Right ventricle myocardium superior (tissue), 1 donor: ENCODE data around the gene CAD. TPM values are rescaled to one million over a fixed set of nuclear protein-coding genes. Genes with fewer than 3 reads are reported as not detected.

Experiments used
- ATAC-seq: fragments of 200-7000 bp; cut with Tn5 transposase; one replicate; pipeline ENCODE4 v1.9.1; 2020; ENCODE audit warnings: mild to moderate bottlenecking; ENCODE audit not compliant: poor library complexity
- DNase-seq: peaks from one replicate; pipeline ENCODE4 v3.0.0-alpha.2; 2020
- intact Hi-C: fragments of 100-400 bp; cut with DNase I; formaldehyde crosslinking; loops from one replicate; pipeline ENCODE4 v1.11.2; 2022
- total RNA-seq: library from RNA; stranded (reverse); fragmentation: NEBNext Ultra II Directional; extraction: Animal tissue kit (Norgen Biotek cat#: 25700); gene quantifications from one replicate; pipeline ENCODE4 v1.2.1, GENCODE V29; 2021
- donor health status: DM: no; HTN: yes; CAD: no; lungs with severe emphysema.

Gene CAD
- total RNA-seq, 1 donor from 2014 or later = 8.6 TPM

DNA sequence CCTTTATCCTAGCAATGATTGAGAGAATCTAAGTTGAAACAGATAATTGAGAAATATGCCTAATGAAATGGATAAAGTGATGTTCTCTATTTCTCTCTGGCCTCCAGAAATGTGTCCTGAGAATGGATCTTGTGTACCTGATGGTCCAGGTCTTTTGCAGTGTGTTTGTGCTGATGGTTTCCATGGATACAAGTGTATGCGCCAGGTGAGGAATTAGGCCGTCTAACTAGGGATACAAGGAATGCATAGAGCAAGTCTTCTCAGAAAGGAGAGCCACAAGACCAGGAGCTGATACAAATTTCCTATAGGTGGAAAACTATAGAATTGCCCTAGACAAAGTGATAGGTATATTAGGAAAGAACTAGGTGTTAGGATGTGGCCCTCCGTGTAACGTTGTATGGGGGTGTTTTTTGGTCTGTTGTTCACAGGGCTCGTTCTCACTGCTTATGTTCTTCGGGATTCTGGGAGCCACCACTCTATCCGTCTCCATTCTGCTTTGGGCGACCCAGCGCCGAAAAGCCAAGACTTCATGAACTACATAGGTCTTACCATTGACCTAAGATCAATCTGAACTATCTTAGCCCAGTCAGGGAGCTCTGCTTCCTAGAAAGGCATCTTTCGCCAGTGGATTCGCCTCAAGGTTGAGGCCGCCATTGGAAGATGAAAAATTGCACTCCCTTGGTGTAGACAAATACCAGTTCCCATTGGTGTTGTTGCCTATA is 592 bp upstream of the CAD start:
- no peak for DNase-seq
- intact Hi-C loops = no loop called here
- ATAC-seq = no peak

DNA sequence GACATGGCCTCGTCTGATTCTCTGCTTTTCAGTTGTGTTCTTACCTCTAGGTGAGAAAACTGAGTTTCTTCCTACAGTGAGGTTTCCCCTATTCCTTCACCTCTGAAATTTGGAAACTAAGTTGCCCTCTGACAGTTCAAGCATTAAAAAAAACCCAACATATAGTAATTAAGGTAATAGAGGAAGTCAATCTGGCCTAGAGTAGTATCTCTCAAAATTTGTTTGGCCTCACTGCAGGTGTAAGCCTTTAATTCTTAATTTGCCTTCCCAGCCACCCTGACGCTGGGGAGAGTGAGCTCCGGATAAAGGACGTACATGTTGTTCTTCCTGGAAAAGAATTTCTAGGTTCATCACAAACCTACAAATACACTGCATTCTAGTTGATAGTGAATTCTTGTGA is 1.4 kb downstream of the CAD start:
- ATAC-seq (no peak), DNase-seq (no peak)
- intact Hi-C loops = no loop called here

- no peak for ATAC-seq
- intact Hi-C loops = no loop called here
- DNase-seq = no peak
Measured at GRCh38 chr2:27219091-27219490, 1.9 kb downstream of the CAD start.

DNA sequence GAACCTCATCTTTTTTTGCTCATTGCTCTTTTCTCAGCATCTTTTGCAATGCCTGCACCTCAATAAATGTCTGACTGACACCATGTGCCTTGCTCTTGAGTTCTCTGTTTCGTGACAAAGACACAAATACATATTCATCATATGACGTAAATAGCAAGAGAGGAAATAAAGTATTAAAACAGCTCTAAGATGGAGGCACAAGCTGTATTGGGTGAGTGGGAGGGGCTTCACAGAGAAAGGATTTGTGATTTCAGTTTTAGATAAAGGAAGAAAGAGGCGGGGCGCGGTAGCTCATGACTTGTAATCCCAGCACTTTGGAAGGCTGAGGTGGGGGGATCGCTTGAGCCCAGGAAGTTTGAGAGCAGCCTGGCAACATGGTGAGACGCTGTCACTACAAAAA is 2.9 kb downstream of the CAD start:
- DNase-seq (no peak), ATAC-seq (no peak)
- intact Hi-C loops = no loop called here

- ATAC-seq (no peak), DNase-seq (no peak)
- intact Hi-C loops = no loop called here
Measured at GRCh38 chr2:27221166-27221565, 4.0 kb downstream of the CAD start.

GRCh38 chr2:27222407-27222806 is 5.2 kb downstream of the CAD start:
- ATAC-seq (no peak), DNase-seq (no peak)
- intact Hi-C loops = no loop called here

DNA sequence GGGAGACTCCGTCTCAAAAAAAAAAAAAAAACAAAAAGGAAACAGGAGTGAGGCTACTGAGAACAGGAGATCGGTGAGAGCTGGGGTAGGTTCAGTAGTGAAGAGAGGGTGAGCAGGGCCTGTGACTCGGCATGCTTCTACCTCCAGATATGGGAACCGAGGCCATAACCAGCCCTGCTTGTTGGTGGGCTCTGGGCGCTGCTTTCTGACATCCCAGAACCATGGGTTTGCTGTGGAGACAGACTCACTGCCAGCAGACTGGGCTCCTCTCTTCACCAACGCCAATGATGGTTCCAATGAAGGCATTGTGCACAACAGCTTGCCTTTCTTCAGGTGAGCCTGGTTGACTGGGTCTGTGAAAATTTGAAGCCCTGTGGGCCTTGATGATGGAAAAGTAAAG is 6.2 kb downstream of the CAD start:
- intact Hi-C loops = no loop called here
- ATAC-seq = no peak
- DNase-seq = no peak

DNA sequence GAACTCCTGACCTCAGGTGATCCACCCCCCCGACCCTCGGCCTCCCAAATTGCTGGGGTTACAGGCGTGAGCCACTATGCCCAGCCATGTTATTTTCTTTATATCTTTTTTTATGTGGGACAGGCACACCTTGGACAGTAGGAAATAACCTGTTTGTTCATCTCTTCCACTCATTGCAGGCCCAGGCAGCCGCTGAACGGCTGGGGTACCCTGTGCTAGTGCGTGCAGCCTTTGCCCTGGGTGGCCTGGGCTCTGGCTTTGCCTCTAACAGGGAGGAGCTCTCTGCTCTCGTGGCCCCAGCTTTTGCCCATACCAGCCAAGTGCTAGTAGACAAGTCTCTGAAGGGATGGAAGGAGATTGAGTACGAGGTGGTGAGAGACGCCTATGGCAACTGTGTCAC is 8.4 kb downstream of the CAD start:
- no peak for ATAC-seq
- no peak for DNase-seq
- intact Hi-C loops = no loop called here

DNA sequence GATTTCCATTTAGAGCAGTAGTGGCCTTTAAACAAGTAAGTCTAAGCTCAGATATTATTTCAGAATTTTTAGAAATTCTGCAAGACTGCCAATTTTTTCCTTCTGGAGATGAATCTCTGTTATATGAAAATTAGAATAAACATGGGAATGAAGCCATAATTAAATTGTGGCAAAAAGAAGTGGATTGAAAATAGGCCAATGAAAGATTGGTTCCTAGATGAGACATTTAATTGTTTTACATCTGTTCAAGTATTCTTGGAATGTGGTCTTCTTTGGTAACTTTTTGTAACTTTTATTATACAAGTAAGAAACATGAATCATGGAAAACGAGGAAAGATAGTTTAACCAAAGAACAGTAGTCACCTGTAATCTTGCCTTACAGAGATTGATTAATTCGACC is 10.3 kb downstream of the CAD start:
- intact Hi-C loops = no loop called here
- no peak for DNase-seq
- no peak for ATAC-seq

GRCh38 chr2:27231921-27232320 is 14.8 kb downstream of the CAD start:
- ATAC-seq (no peak), DNase-seq (no peak)
- intact Hi-C loops = no loop called here

GRCh38 chr2:27233341-27233740 is 16.2 kb downstream of the CAD start:
- no peak for DNase-seq
- intact Hi-C loops = no loop called here
- no peak for ATAC-seq

- DNase-seq = no peak
- intact Hi-C loops = no loop called here
- no peak for ATAC-seq
Measured at GRCh38 chr2:27236136-27236535, 19.0 kb downstream of the CAD start.

- no peak for DNase-seq
- intact Hi-C loops = no loop called here
- no peak for ATAC-seq
Measured at GRCh38 chr2:27236626-27237025, 19.5 kb downstream of the CAD start.

DNA sequence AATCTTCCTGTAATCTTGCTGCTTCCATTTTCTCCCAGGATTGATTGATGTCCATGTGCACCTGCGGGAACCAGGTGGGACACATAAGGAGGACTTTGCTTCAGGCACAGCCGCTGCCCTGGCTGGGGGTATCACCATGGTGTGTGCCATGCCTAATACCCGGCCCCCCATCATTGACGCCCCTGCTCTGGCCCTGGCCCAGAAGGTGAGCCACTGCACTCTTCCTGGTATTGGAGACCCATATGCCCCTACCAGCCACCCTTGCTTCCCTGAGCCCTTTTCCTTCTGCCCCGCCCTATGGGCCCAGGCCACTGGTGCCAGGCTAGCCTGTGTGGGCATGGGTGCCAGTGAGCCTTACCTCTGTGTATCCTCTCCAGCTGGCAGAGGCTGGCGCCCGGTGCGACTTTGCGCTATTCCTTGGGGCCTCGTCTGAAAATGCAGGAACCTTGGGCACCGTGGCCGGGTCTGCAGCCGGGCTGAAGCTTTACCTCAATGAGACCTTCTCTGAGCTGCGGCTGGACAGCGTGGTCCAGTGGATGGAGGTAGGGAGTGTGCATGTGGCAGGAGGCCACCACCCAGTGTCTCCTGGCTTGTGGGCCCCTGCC is 20.3 kb downstream of the CAD start:
- ATAC-seq (no peak), DNase-seq (no peak)
- intact Hi-C loops = no loop called here

- intact Hi-C loops = no loop called here
- ATAC-seq = no peak
- DNase-seq = no peak
Measured at GRCh38 chr2:27238976-27239375, 21.8 kb downstream of the CAD start.

DNA sequence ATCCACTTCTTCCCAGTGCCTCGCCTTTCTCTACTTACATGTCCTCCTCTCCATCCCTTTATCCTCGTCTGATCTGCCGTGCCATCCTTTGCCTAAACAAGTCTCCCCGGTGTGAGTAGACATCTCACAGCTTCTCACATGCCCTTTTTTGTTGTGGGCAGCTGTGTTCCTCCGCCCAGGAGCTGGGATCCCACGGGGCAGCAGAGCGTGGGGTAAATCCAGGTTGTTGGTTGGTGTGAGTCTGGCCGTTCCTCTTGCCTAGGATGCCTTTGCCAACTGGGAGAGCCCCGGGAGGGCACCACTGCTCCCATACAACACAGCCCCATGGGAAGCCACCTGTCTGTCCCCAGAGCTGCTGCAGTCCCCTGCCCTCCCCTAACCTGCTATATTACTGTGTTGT is 23.2 kb downstream of the CAD start:
- ATAC-seq (no peak), DNase-seq (no peak)
- intact Hi-C loops = no loop called here

DNA sequence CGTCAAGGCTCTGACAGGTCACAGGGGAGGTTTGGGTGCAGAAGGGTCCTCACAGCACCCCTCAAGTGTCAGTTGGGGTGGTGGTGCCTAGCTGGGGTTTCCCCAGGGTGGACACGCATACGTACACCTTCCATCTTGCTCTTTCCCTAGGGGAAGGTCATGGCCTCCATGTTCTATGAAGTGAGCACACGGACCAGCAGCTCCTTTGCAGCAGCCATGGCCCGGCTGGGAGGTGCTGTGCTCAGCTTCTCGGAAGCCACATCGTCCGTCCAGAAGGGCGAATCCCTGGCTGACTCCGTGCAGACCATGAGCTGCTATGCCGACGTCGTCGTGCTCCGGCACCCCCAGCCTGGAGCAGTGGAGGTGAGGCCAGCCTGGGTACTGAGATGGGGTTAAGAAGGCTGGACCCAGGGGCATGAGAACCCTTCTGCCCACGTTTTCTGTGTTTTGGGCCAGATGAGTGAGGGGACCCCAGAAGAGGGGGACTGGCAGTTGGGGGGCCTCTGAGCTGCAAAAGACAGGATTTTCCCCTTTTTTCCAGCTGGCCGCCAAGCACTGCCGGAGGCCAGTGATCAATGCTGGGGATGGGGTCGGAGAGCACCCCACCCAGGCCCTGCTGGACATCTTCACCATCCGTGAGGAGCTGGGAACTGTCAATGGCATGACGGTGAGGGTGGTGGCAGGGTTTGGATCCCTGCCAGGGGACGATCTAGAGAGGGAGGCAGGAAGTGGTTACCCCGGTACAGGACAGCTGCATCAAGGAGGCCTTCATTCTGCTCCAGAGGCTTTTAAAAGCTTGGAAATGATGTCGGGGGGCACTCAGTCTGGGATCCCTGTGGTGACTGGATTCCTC is 24.8 kb downstream of the CAD start:
- intact Hi-C loops = no loop called here
- no peak for DNase-seq
- no peak for ATAC-seq

- ATAC-seq = no peak
- no peak for DNase-seq
- intact Hi-C loops = no loop called here
Measured at GRCh38 chr2:27242614-27242951, 25.4 kb downstream of the CAD start.

DNA sequence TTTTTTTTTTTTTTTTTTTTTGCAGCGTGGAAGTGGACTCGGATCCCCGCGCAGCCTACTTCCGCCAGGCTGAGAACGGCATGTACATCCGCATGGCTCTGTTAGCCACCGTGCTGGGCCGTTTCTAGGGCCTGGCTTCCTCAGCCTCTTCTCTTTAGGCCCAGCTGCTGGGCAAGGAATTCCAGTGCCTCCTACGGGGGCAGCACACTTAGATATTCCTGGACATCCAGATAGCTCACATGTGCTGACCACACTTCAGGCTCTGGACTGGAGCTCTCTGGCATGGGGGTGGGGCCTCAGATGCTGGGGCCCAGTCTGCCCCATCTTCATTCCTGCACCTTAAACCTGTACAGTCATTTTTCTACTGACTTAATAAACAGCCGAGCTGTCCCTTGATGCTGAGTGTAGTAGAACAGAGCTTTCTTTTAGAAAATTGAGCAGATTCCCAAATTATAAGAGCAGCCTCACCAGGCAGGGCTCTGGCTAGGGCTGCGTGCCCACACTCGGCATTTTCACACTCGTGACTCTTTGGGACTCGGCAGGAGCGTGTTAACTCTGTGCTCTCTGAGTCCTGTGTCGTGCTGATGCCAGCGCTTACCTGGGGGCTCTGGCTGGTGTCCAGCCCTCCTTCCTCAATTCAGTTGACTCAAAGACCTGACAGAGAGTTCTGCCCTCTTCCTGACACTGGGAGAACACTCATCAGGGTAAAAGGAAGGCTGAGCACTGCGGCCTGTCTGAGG is 26.4 kb downstream of the CAD start:
- DNase-seq = no peak
- intact Hi-C loops = no loop called here
- ATAC-seq = peak; percentile 35
